Measurements from ENCODE around the gene R3HDM2.

R3HDM2 gene

GRCh38 chr12:57329219-57329618 lies 101.6 kb downstream of the R3HDM2 start:
- no peak for TF ChIP-seq CTCF (IDR thresholded peaks at IDR 0.05)

- no peak for TF ChIP-seq CTCF (IDR thresholded peaks at IDR 0.05)
Measured at GRCh38 chr12:57325395-57325794, 105.4 kb downstream of the R3HDM2 start.

- no peak for TF ChIP-seq CTCF (IDR thresholded peaks at IDR 0.05)
Measured at GRCh38 chr12:57323416-57323815, 107.4 kb downstream of the R3HDM2 start.

- TF ChIP-seq CTCF (IDR thresholded peaks at IDR 0.05): no peak
Measured at GRCh38 chr12:57320639-57321038, 110.2 kb downstream of the R3HDM2 start.

GRCh38 chr12:57319678-57320469 lies 111.0 kb downstream of the R3HDM2 start:
- no peak for TF ChIP-seq CTCF (IDR thresholded peaks at IDR 0.05)

- TF ChIP-seq CTCF (IDR thresholded peaks at IDR 0.05): no peak
Measured at GRCh38 chr12:57315681-57316080, 115.2 kb downstream of the R3HDM2 start.

- no peak for TF ChIP-seq CTCF (IDR thresholded peaks at IDR 0.05)
Measured at GRCh38 chr12:57309420-57309819, 121.4 kb downstream of the R3HDM2 start.
